OCI-LY7 (cell line): ENCODE results near the gene AUTS2. TPM values are rescaled to one million over a fixed set of nuclear protein-coding genes. Genes with fewer than 3 reads are reported as not detected.

Experiments
- BruUV-seq: library from RNA; stranded (reverse); fragments of 400-500 nt; replicated peaks from 2 replicates; lab custom pipeline; 2021; lab: Mats Ljungman, UMichigan
- CTCF ChIA-PET: fragments of 300-600 bp; sonication (Branson Sonifier 250); formaldehyde crosslinking; loops from one replicate; lab custom pipeline; 2022; ENCODE audit warnings: antibody characterized with exemption; ENCODE audit not compliant: unreplicated experiment; lab: Charles Lee
- POLR2A ChIA-PET: fragments of 300-600 bp; sonication (Branson Sonifier 250); formaldehyde crosslinking; loops from one replicate; lab custom pipeline; 2022; ENCODE audit warnings: antibody characterized with exemption; lab: Charles Lee
- DNase-seq: peaks from one replicate; pipeline ENCODE4 v3.0.0-alpha.2; 2015; ENCODE audit warnings: low spot score
- H2AFZ ChIP-seq: fragments of 200-600 bp; sonication (generic), shearing (Covaris generic); 2 replicates; pipeline ENCODE4 v1.6.1; 2014; ENCODE audit warnings: mild to moderate bottlenecking, antibody characterized with exemption, low read length, moderate library complexity
- H3K27ac ChIP-seq: fragments of 200-600 bp; sonication (generic); 2 replicates; pipeline ENCODE4 v1.5.1; 2014; ENCODE audit warnings: mixed run types, low read depth, mild to moderate bottlenecking, moderate library complexity, low read length, inconsistent platforms; ENCODE audit not compliant: poor library complexity, severe bottlenecking
- H3K36me3 ChIP-seq: fragments of 200-600 bp; sonication (generic); 2 replicates; pipeline ENCODE4 v1.6.1; 2014; ENCODE audit warnings: mild to moderate bottlenecking, antibody characterized with exemption, low read length, moderate library complexity, mixed read lengths; ENCODE audit not compliant: insufficient read depth
- H3K4me1 ChIP-seq: fragments of 200-600 bp; sonication (generic); 2 replicates; pipeline ENCODE4 v1.5.1; 2014; ENCODE audit warnings: mild to moderate bottlenecking, low read length; ENCODE audit not compliant: insufficient read depth, poor library complexity, severe bottlenecking
- H3K4me2 ChIP-seq: fragments of 200-600 bp; sonication (generic); 2 replicates; pipeline ENCODE4 v1.6.1; 2014; ENCODE audit warnings: mild to moderate bottlenecking, low read length
- H3K4me3 ChIP-seq: fragments of 200-600 bp; sonication (generic); 2 replicates; pipeline ENCODE4 v1.5.1; 2014; ENCODE audit warnings: mild to moderate bottlenecking, low read depth, low read length; ENCODE audit not compliant: poor library complexity, severe bottlenecking
- H3K79me2 ChIP-seq: fragments of 200-600 bp; sonication (generic); 2 replicates; pipeline ENCODE4 v1.6.1; 2016; ENCODE audit warnings: low read depth, mild to moderate bottlenecking, low read length, moderate library complexity, mixed read lengths; ENCODE audit not compliant: insufficient read depth
- H3K9me2 ChIP-seq: fragments of 200-600 bp; sonication (generic); 2 replicates; pipeline ENCODE4 v1.6.1; 2016; ENCODE audit warnings: mild to moderate bottlenecking, low read length, mixed read lengths; ENCODE audit not compliant: insufficient read depth
- H3K9me3 ChIP-seq: fragments of 200-600 bp; sonication (generic); 2 replicates; pipeline ENCODE4 v1.6.1; 2014; ENCODE audit warnings: mild to moderate bottlenecking, mixed run types, low read length, mixed read lengths
- H4K20me1 ChIP-seq: fragments of 200-600 bp; sonication (generic); 2 replicates; pipeline ENCODE4 v1.6.1; 2014; ENCODE audit warnings: mild to moderate bottlenecking, antibody characterized with exemption, low read length, moderate library complexity, mixed read lengths; ENCODE audit not compliant: insufficient read depth
- CTCF ChIP-seq: fragments of 200-600 bp; sonication (generic); conservative IDR thresholded peaks from 2 replicates; pipeline ENCODE4 v1.5.1; 2014; ENCODE audit warnings: mild to moderate bottlenecking, antibody characterized with exemption, low read length, moderate library complexity, mixed read lengths
- EZH2phosphoT487 ChIP-seq: fragments of 200-600 bp; sonication (generic); IDR thresholded peaks from 2 replicates; pipeline ENCODE4 v1.6.1; 2018; ENCODE audit warnings: low read depth, borderline replicate concordance, mild to moderate bottlenecking, mixed run types, antibody characterized with exemption, low read length, moderate library complexity, mixed read lengths
- intact Hi-C: fragments of 100-400 bp; cut with micrococcal nuclease; formaldehyde crosslinking; loops from one replicate; pipeline ENCODE4 v1.10.0; 2022; ENCODE audit not compliant: unreplicated experiment
- total RNA-seq, 2 experiments: library from RNA; depleted of rRNA in 1 of 2; stranded (reverse); fragments of >200 nt in 1 of 2; shearing (Covaris generic) in 1 of 2; gene quantifications; 2 replicates each; pipeline ENCODE4 v1.2.3, GENCODE V29; 2014 to 2022

The AUTS2 gene
- total RNA-seq, 2 experiments from 2014 or later: 37.9 to 78.5 TPM

GRCh38 chr7:70552141-70552540 is 953.9 kb downstream of the AUTS2 start:
- Histone ChIP-seq H3K36me3 (no peaks in the 10 kb centered on the region), H3K4me3 (no peak overlapping the region), H3K9me2 (no peaks in the 10 kb centered on the region; the same call in 1 of the 2 replicates), H3K9me3 (peaks cover 6% of the 10 kb centered on the region; the same call in 1 of the 2 replicates), H2AFZ (peak overlapping the region; percentile 37; the same call in 1 of the 2 replicates), H3K4me1 (no peaks in the 10 kb centered on the region), H4K20me1 (no peaks in the 10 kb centered on the region), H3K4me2 (no peak overlapping the region), H3K79me2 (no peaks in the 10 kb centered on the region), H3K27ac (no peak overlapping the region)
- BruUV-seq: no TSS peak
- intact Hi-C loops: no loop called here
- POLR2A ChIA-PET: no interaction called here
- no peak for DNase-seq
- TF ChIP-seq EZH2phosphoT487: no peak
- no peak for TF ChIP-seq CTCF
- CTCF ChIA-PET: no interaction called here

GRCh38 chr7:70553364-70553763 is 955.1 kb downstream of the AUTS2 start:
- BruUV-seq: no TSS peak
- no peaks in the 10 kb centered on the region for H3K36me3 ChIP-seq
- no peak overlapping the region for H2AFZ ChIP-seq
- TF ChIP-seq CTCF (no peak), EZH2phosphoT487 (no peak)
- H3K79me2 ChIP-seq: no peaks in the 10 kb centered on the region
- CTCF ChIA-PET: no interaction called here
- DNase-seq: no peak
- no peaks in the 10 kb centered on the region for H3K4me1 ChIP-seq
- intact Hi-C loops: no loop called here
- H4K20me1 ChIP-seq: no peaks in the 10 kb centered on the region
- no peak overlapping the region for H3K27ac ChIP-seq
- no peak overlapping the region for H3K4me2 ChIP-seq
- H3K4me3 ChIP-seq: no peak overlapping the region
- peaks cover 6% of the 10 kb centered on the region; the same call in 1 of the 2 replicates for H3K9me3 ChIP-seq
- POLR2A ChIA-PET: no interaction called here
- H3K9me2 ChIP-seq: no peaks in the 10 kb centered on the region; the same call in 1 of the 2 replicates

GRCh38 chr7:70554646-70555045 is 956.4 kb downstream of the AUTS2 start:
- Histone ChIP-seq H3K4me2 (no peak overlapping the region), H3K79me2 (no peaks in the 10 kb centered on the region), H3K27ac (no peak overlapping the region), H3K36me3 (no peaks in the 10 kb centered on the region), H3K4me3 (no peak overlapping the region), H3K9me3 (peaks cover 6% of the 10 kb centered on the region; the same call in 1 of the 2 replicates), H3K4me1 (no peaks in the 10 kb centered on the region), H2AFZ (no peak overlapping the region), H3K9me2 (no peaks in the 10 kb centered on the region), H4K20me1 (no peaks in the 10 kb centered on the region)
- intact Hi-C loops: no loop called here
- BruUV-seq: no TSS peak
- POLR2A ChIA-PET: no interaction called here
- no peak for DNase-seq
- CTCF ChIA-PET: no interaction called here
- no peak for TF ChIP-seq EZH2phosphoT487
- no peak for TF ChIP-seq CTCF
